Trophoblast cell (in vitro differentiated cells and primary cell): ENCODE measurements around the gene RPAP3.

ENCODE experiments used
- DNase-seq, 2 donors: peaks; one replicate each; pipeline ENCODE4 v3.0.0-alpha.2; 2016
- H2AFZ ChIP-seq: 2 replicates; pipeline ENCODE4 v1.6.1; 2013; ENCODE audit warnings: low read length, moderate library complexity, mild to moderate bottlenecking; ENCODE audit not compliant: insufficient read depth, poor library complexity
- H2AK5ac ChIP-seq: 2 replicates; pipeline ENCODE4 v1.6.1; 2013; ENCODE audit warnings: mild to moderate bottlenecking, low read length
- H2BK120ac ChIP-seq: 2 replicates; pipeline ENCODE4 v1.6.1; 2013; ENCODE audit warnings: low read length, mild to moderate bottlenecking, moderate library complexity; ENCODE audit not compliant: insufficient read depth, poor library complexity
- H2BK12ac ChIP-seq: 2 replicates; pipeline ENCODE4 v1.6.1; 2013; ENCODE audit warnings: mild to moderate bottlenecking, low read length, moderate library complexity
- H2BK5ac ChIP-seq: 2 replicates; pipeline ENCODE4 v1.6.1; 2013; ENCODE audit warnings: low read length, low read depth, moderate library complexity, mild to moderate bottlenecking; ENCODE audit not compliant: poor library complexity
- H3K14ac ChIP-seq: 2 replicates; pipeline ENCODE4 v1.6.1; 2013; ENCODE audit warnings: mild to moderate bottlenecking, low read length
- H3K18ac ChIP-seq: 2 replicates; pipeline ENCODE4 v1.6.1; 2013; ENCODE audit warnings: mild to moderate bottlenecking, low read length
- H3K23ac ChIP-seq: 2 replicates; pipeline ENCODE4 v1.6.1; 2013; ENCODE audit warnings: low read length
- H3K27ac ChIP-seq: 2 replicates; pipeline ENCODE4 v1.5.1; 2013; ENCODE audit warnings: low read depth, mild to moderate bottlenecking, inconsistent platforms, low read length, moderate library complexity
- H3K27me3 ChIP-seq: 2 replicates; pipeline ENCODE4 v1.6.1; 2013; ENCODE audit warnings: inconsistent platforms, mild to moderate bottlenecking, low read length, moderate library complexity; ENCODE audit not compliant: insufficient read depth
- H3K36me3 ChIP-seq, 2 experiments: 1 replicate in 1 of 2; 2 replicates in 1 of 2; pipeline ENCODE4 v1.6.1; 2013; ENCODE audit warnings: low read length in 2 of 2, mild to moderate bottlenecking in 2 of 2, moderate library complexity in 1 of 2; ENCODE audit not compliant: insufficient read depth in 2 of 2, control insufficient read depth in 1 of 2
- H3K4ac ChIP-seq: 2 replicates; pipeline ENCODE4 v1.6.1; 2013; ENCODE audit warnings: low read depth, mild to moderate bottlenecking, low read length, moderate library complexity
- H3K4me1 ChIP-seq, 2 experiments: 1 replicate in 1 of 2; 2 replicates in 1 of 2; pipeline ENCODE4 v1.6.1; 2013; ENCODE audit warnings: low read length in 2 of 2, mild to moderate bottlenecking in 2 of 2, moderate library complexity in 1 of 2; ENCODE audit not compliant: insufficient read depth in 2 of 2, control insufficient read depth in 1 of 2
- H3K4me2 ChIP-seq: 2 replicates; pipeline ENCODE4 v1.6.1; 2013; ENCODE audit warnings: inconsistent platforms, mild to moderate bottlenecking, low read length, moderate library complexity
- H3K4me3 ChIP-seq: 2 replicates; pipeline ENCODE4 v1.5.1; 2013; ENCODE audit warnings: mild to moderate bottlenecking, low read depth, low read length, inconsistent platforms
- H3K79me1 ChIP-seq: one replicate; pipeline ENCODE4 v1.6.1; 2013; ENCODE audit warnings: low read length
- H3K79me2 ChIP-seq: 2 replicates; pipeline ENCODE4 v1.6.1; 2013; ENCODE audit warnings: low read length, mild to moderate bottlenecking; ENCODE audit not compliant: control insufficient read depth, insufficient read depth, poor library complexity
- H3K9ac ChIP-seq: 2 replicates; pipeline ENCODE4 v1.6.1; 2013; ENCODE audit warnings: mild to moderate bottlenecking, low read length
- H3K9me3 ChIP-seq: 2 replicates; pipeline ENCODE4 v1.6.1; 2013; ENCODE audit warnings: low read depth, mild to moderate bottlenecking, control low read depth, inconsistent platforms, low read length; ENCODE audit not compliant: insufficient read depth
- H4K12ac ChIP-seq: 2 replicates; pipeline ENCODE4 v1.6.1; 2013; ENCODE audit warnings: low read depth, mild to moderate bottlenecking, low read length, moderate library complexity
- H4K8ac ChIP-seq: 2 replicates; pipeline ENCODE4 v1.6.1; 2013; ENCODE audit warnings: low read depth, mild to moderate bottlenecking, low read length, moderate library complexity
- H4K91ac ChIP-seq: one replicate; pipeline ENCODE4 v1.6.1; 2013; ENCODE audit warnings: low read depth, mild to moderate bottlenecking, low read length, moderate library complexity
- WGBS: extraction: QIAGEN DNeasy Blood & Tissue Kit; methylation state at CpG from one replicate; pipeline ENCODE4 v1.1.7; 2013; ENCODE audit warnings: missing lambda C conversion rate; ENCODE audit not compliant: insufficient read length, insufficient coverage; ENCODE audit errors: extremely low coverage; 5-methylcytosine and 5-hydroxymethylcytosine counted together

Gene RPAP3

GRCh38 chr12:47718531-47718930, 12.7 kb upstream of the RPAP3 start:
- no CpG with 5 or more reads among the region's 1 CpG for WGBS
- Histone ChIP-seq H3K27me3 (no peaks in the 10 kb centered on the region), H4K91ac (no peak overlapping the region), H3K18ac (no peak overlapping the region), H2BK5ac (no peak overlapping the region), H4K8ac (no peak overlapping the region), H3K9me3 (no peaks in the 10 kb centered on the region), H2AK5ac (no peak overlapping the region), H2BK120ac (no peak overlapping the region), H3K27ac (no peak overlapping the region), H3K36me3 (no peaks in the 10 kb centered on the region), H3K14ac (no peak overlapping the region), H2BK12ac (no peak overlapping the region), H3K23ac (no peak overlapping the region), H3K9ac (no peak overlapping the region), H2AFZ (no peak overlapping the region), H3K79me1 (peaks cover 4% of the 10 kb centered on the region), H4K12ac (no peak overlapping the region), H3K79me2 (no peaks in the 10 kb centered on the region), H3K4ac (no peak overlapping the region), H3K4me2 (no peak overlapping the region), H3K4me3 (no peak overlapping the region), H3K4me1 (peaks cover 6 to 10% of the 10 kb centered on the region in 2 experiments)
- no peak for DNase-seq

GRCh38 chr12:47717443-47718193, 11.8 kb upstream of the RPAP3 start:
- peaks cover 2 to 3% of the 10 kb centered on the region in 2 experiments for H3K4me1 ChIP-seq
- WGBS, result no CpG with 5 or more reads among the region's 13 CpGs
- H3K23ac ChIP-seq, result no peak overlapping the region
- H2BK5ac ChIP-seq, result no peak overlapping the region
- no peak overlapping the region for H2AK5ac ChIP-seq
- DNase-seq, result peak; percentile 35 to 61
- H3K9me3 ChIP-seq, result no peaks in the 10 kb centered on the region
- H3K4me2 ChIP-seq, result no peak overlapping the region
- no peak overlapping the region for H2BK12ac ChIP-seq
- H3K9ac ChIP-seq, result no peak overlapping the region
- no peak overlapping the region for H2AFZ ChIP-seq
- no peak overlapping the region for H3K4ac ChIP-seq
- no peak overlapping the region for H2BK120ac ChIP-seq
- no peak overlapping the region for H3K27ac ChIP-seq
- H4K8ac ChIP-seq, result peak overlapping the region; percentile 42
- H4K12ac ChIP-seq, result no peak overlapping the region
- no peak overlapping the region for H3K18ac ChIP-seq
- peaks cover 3% of the 10 kb centered on the region for H3K79me1 ChIP-seq
- H3K4me3 ChIP-seq, result no peak overlapping the region
- H3K27me3 ChIP-seq, result no peaks in the 10 kb centered on the region
- no peak overlapping the region for H3K14ac ChIP-seq
- H3K79me2 ChIP-seq, result no peaks in the 10 kb centered on the region
- H3K36me3 ChIP-seq, result no peaks in the 10 kb centered on the region
- peak overlapping the region; percentile 29 for H4K91ac ChIP-seq

- Histone ChIP-seq H3K23ac (no peak overlapping the region), H3K4me1 (no peaks in the 10 kb centered on the region), H3K27ac (no peak overlapping the region), H3K9ac (no peak overlapping the region), H2BK120ac (no peak overlapping the region), H3K9me3 (no peaks in the 10 kb centered on the region), H4K12ac (no peak overlapping the region), H3K27me3 (no peaks in the 10 kb centered on the region), H3K14ac (no peak overlapping the region), H2BK5ac (no peak overlapping the region), H3K4me2 (no peak overlapping the region), H3K36me3 (no peaks in the 10 kb centered on the region), H3K4me3 (no peak overlapping the region), H3K79me2 (no peaks in the 10 kb centered on the region), H3K4ac (no peak overlapping the region), H2AK5ac (no peak overlapping the region), H2AFZ (no peak overlapping the region), H4K91ac (no peak overlapping the region), H4K8ac (no peak overlapping the region), H3K79me1 (peaks cover 3% of the 10 kb centered on the region), H3K18ac (no peak overlapping the region), H2BK12ac (no peak overlapping the region)
- WGBS, result no CpG with 5 or more reads among the region's 6 CpGs
- DNase-seq, result no peak
Observed at GRCh38 chr12:47717046-47717442, 11.2 kb upstream of the RPAP3 start.

GRCh38 chr12:47715877-47716548, 10.2 kb upstream of the RPAP3 start:
- Histone ChIP-seq H4K8ac (no peak overlapping the region), H3K4ac (no peak overlapping the region), H2BK5ac (no peak overlapping the region), H3K9me3 (no peaks in the 10 kb centered on the region), H3K14ac (no peak overlapping the region), H3K79me2 (no peaks in the 10 kb centered on the region), H3K18ac (no peak overlapping the region), H2AFZ (no peak overlapping the region), H3K4me3 (no peak overlapping the region), H3K4me1 (no peaks in the 10 kb centered on the region), H2BK120ac (no peak overlapping the region), H3K27me3 (no peaks in the 10 kb centered on the region), H2AK5ac (no peak overlapping the region), H3K27ac (no peak overlapping the region), H3K4me2 (no peak overlapping the region), H4K91ac (no peak overlapping the region), H3K36me3 (no peaks in the 10 kb centered on the region), H3K9ac (no peak overlapping the region), H4K12ac (no peak overlapping the region), H2BK12ac (no peak overlapping the region), H3K79me1 (peaks cover 3% of the 10 kb centered on the region), H3K23ac (no peak overlapping the region)
- WGBS, result no CpG with 5 or more reads among the region's 13 CpGs
- DNase-seq, result no peak
